SK-N-SH treated with all-trans-retinoic acid at 6 μM for 48 hours (cell line): ENCODE measurements around the gene RPUSD2.

ENCODE experiments used
- ARNTL ChIP-seq: fragments of 450-650 bp; formaldehyde crosslinking; IDR thresholded peaks from 2 replicates; pipeline ENCODE4 v1.5.0; 2020; ENCODE audit warnings: low read depth, mild to moderate bottlenecking, moderate library complexity, borderline replicate concordance
- BACH2 ChIP-seq: fragments of 250-450 bp; sonication (Bioruptor Pico); IDR thresholded peaks from 2 replicates; pipeline ENCODE4 v1.9.0; 2021; ENCODE audit warnings: mild to moderate bottlenecking, borderline replicate concordance
- CREB5 ChIP-seq: fragments of 250-450 bp; sonication (Bioruptor Pico); IDR thresholded peaks from 2 replicates; pipeline ENCODE4 v1.5.1; 2020; ENCODE audit warnings: low read depth, mild to moderate bottlenecking, moderate library complexity
- CSRNP3 ChIP-seq: fragments of 250-450 bp; sonication (Bioruptor Pico); IDR thresholded peaks from 2 replicates; pipeline ENCODE4 v1.5.1; 2021; ENCODE audit warnings: mild to moderate bottlenecking, moderate library complexity
- ISL1 ChIP-seq: fragments of 250-450 bp; sonication (Bioruptor Pico); IDR thresholded peaks from 2 replicates; pipeline ENCODE4 v2.1.2; 2022; ENCODE audit warnings: mild to moderate bottlenecking, moderate library complexity
- OSR1 ChIP-seq: fragments of 250-450 bp; sonication (Bioruptor Pico); IDR thresholded peaks from 2 replicates; pipeline ENCODE4 v1.8.0; 2022; ENCODE audit warnings: moderate library complexity, mild to moderate bottlenecking, inconsistent platforms
- PATZ1 ChIP-seq: fragments of 250-450 bp; sonication (Bioruptor Pico); IDR thresholded peaks from 2 replicates; pipeline ENCODE4 v1.8.0; 2020; ENCODE audit warnings: mild to moderate bottlenecking, moderate library complexity, borderline replicate concordance
- PPARA ChIP-seq: fragments of 250-450 bp; sonication (Bioruptor Pico); IDR thresholded peaks from 2 replicates; pipeline ENCODE4 v1.5.0; 2020; ENCODE audit warnings: mild to moderate bottlenecking, borderline replicate concordance
- SNAI2 ChIP-seq: fragments of 250-450 bp; sonication (Bioruptor Pico); IDR thresholded peaks from 2 replicates; pipeline ENCODE4 v1.5.0; 2020; ENCODE audit warnings: mild to moderate bottlenecking, moderate library complexity
- ZFP3 ChIP-seq: fragments of 250-450 bp; sonication (Bioruptor Pico); IDR thresholded peaks from 2 replicates; pipeline ENCODE4 v1.5.0; 2020; ENCODE audit warnings: mild to moderate bottlenecking, moderate library complexity
- ZFP30 ChIP-seq: fragments of 450-650 bp; formaldehyde crosslinking; IDR thresholded peaks from 2 replicates; pipeline ENCODE4 v1.5.0; 2022; ENCODE audit warnings: mild to moderate bottlenecking, moderate library complexity
- ZNF565 ChIP-seq: fragments of 450-650 bp; formaldehyde crosslinking; conservative IDR thresholded peaks from 2 replicates; pipeline ENCODE4 v1.5.0; 2020; ENCODE audit warnings: low read depth, mild to moderate bottlenecking, moderate library complexity

- TF ChIP-seq BACH2 (CRISPR knock-in tag), result no peak
- TF ChIP-seq SNAI2 (CRISPR knock-in tag), result no peak
- TF ChIP-seq CREB5 (CRISPR knock-in tag), result no peak
- no peak for TF ChIP-seq ZFP3 (CRISPR knock-in tag)
- no peak for TF ChIP-seq OSR1 (CRISPR knock-in tag)
- no peak for TF ChIP-seq ZFP30 (CRISPR knock-in tag)
- no peak for TF ChIP-seq PPARA (CRISPR knock-in tag)
- TF ChIP-seq ZNF565 (CRISPR knock-in tag), result no peak
- TF ChIP-seq PATZ1, result no peak
- TF ChIP-seq ARNTL, result no peak
- no peak for TF ChIP-seq ISL1 (CRISPR knock-in tag)
- no peak for TF ChIP-seq CSRNP3 (CRISPR knock-in tag)
These were observed 29.0 kb downstream of the RPUSD2 start for GRCh38 chr15:40598126-40598525.
